ENCODE measurements around the gene MRPS5.

- TF ChIP-seq CTCF (IDR thresholded peaks at IDR 0.05) (no peak), EZH2phosphoT487 (IDR thresholded peaks at IDR 0.05) (no peak)
Observed at GRCh38 chr2:95056461-95057459, 64.8 kb downstream of the MRPS5 start.
